GM23338 (cell line): ENCODE measurements around the gene PCDHB12. TPM values are rescaled to one million over a fixed set of nuclear protein-coding genes. Genes with fewer than 3 reads are reported as not detected.
"Not testable (repeated sequence)": the region's sequence is repeated elsewhere in the genome, so short reads cannot be mapped to it uniquely, and the experiment has no call there.

Source experiments
- ATAC-seq: fragments of 200-7000 bp; cut with Tn5 transposase; 3 replicates; pipeline ENCODE4 v1.9.1; 2020
- DNase-seq: peaks from one replicate; pipeline ENCODE4 v3.0.0-alpha.2; 2015; ENCODE audit warnings: low spot score
- H2AFZ ChIP-seq: fragments of 200-600 bp; sonication (generic); 2 replicates; pipeline ENCODE4 v1.8.0; 2016; ENCODE audit warnings: antibody characterized with exemption, mild to moderate bottlenecking, moderate library complexity
- H3F3A ChIP-seq: fragments of 200-600 bp; sonication (generic); replicated peaks from 2 replicates; pipeline ENCODE4 v1.8.0; 2017; ENCODE audit warnings: antibody characterized with exemption, mixed run types, low read depth
- H3K27ac ChIP-seq: fragments of 200-600 bp; sonication (generic); 2 replicates; pipeline ENCODE4 v1.6.1; 2016; ENCODE audit warnings: low read depth
- H3K27me3 ChIP-seq: fragments of 200-600 bp; sonication (generic); 2 replicates; pipeline ENCODE4 v1.8.0; 2016; ENCODE audit warnings: mild to moderate bottlenecking, mixed run types, moderate library complexity; ENCODE audit not compliant: insufficient read depth
- H3K36me3 ChIP-seq: fragments of 200-600 bp; sonication (generic); 2 replicates; pipeline ENCODE4 v1.8.0; 2016; ENCODE audit warnings: mild to moderate bottlenecking; ENCODE audit not compliant: insufficient read depth
- H3K4me1 ChIP-seq: fragments of 200-600 bp; sonication (generic); 2 replicates; pipeline ENCODE4 v1.8.0; 2016; ENCODE audit warnings: mild to moderate bottlenecking, moderate library complexity; ENCODE audit not compliant: insufficient read depth
- H3K4me2 ChIP-seq: fragments of 200-600 bp; sonication (generic); 2 replicates; pipeline ENCODE4 v1.7.1; 2017; ENCODE audit warnings: mixed run types
- H3K4me3 ChIP-seq: fragments of 200-600 bp; sonication (generic); 2 replicates; pipeline ENCODE4 v1.6.1; 2016; ENCODE audit warnings: mixed run types
- H3K79me2 ChIP-seq: fragments of 200-600 bp; sonication (generic); replicated peaks from 2 replicates; pipeline ENCODE4 v1.8.0; 2017; ENCODE audit warnings: mild to moderate bottlenecking; ENCODE audit not compliant: insufficient read depth
- H3K9me2 ChIP-seq: fragments of 200-600 bp; sonication (generic); 2 replicates; pipeline ENCODE4 v1.8.0; 2017; ENCODE audit not compliant: insufficient read depth
- H4K20me1 ChIP-seq: fragments of 200-600 bp; sonication (generic); replicated peaks from 2 replicates; pipeline ENCODE4 v1.8.0; 2017; ENCODE audit warnings: mild to moderate bottlenecking; ENCODE audit not compliant: insufficient read depth
- H3K27ac Mint-ChIP-seq: 2 replicates; pipeline ENCODE4 v1.8.0; 2020; ENCODE audit warnings: inconsistent platforms, mild to moderate bottlenecking, moderate library complexity, mixed read lengths
- H3K27me3 Mint-ChIP-seq: 3 replicates; pipeline ENCODE4 v1.8.0; 2022; ENCODE audit warnings: low read depth, mild to moderate bottlenecking, moderate library complexity, mixed read lengths, inconsistent platforms; ENCODE audit not compliant: insufficient read depth, poor library complexity
- H3K36me3 Mint-ChIP-seq: 3 replicates; pipeline ENCODE4 v1.8.0; 2021; ENCODE audit warnings: low read depth, mild to moderate bottlenecking, inconsistent platforms, moderate library complexity, mixed read lengths
- H3K4me1 Mint-ChIP-seq: 3 replicates; pipeline ENCODE4 v1.8.0; 2020; ENCODE audit warnings: mild to moderate bottlenecking, inconsistent platforms, mixed read lengths
- H3K4me3 Mint-ChIP-seq: 3 replicates; pipeline ENCODE4 v1.8.0; 2021; ENCODE audit warnings: moderate library complexity, mild to moderate bottlenecking, inconsistent platforms, mixed read lengths
- H3K9me3 Mint-ChIP-seq: 3 replicates; pipeline ENCODE4 v1.8.0; 2020; ENCODE audit warnings: moderate library complexity, mild to moderate bottlenecking, inconsistent platforms, mixed read lengths
- CTCF ChIP-seq, 2 experiments: fragments of 200-600 bp in 1 of 2; sonication (generic) in 1 of 2; conservative IDR thresholded peaks; 2 replicates each; pipeline versions ENCODE4 v1.5.1 to v1.6.1; 2016 to 2017; ENCODE audit warnings: antibody characterized with exemption in 2 of 2, low read depth in 2 of 2, mild to moderate bottlenecking in 2 of 2, moderate library complexity in 1 of 2
- EZH2phosphoT487 ChIP-seq: fragments of 200-600 bp; sonication (generic); IDR thresholded peaks from one replicate; pipeline ENCODE4 v1.8.1; 2018; ENCODE audit warnings: antibody characterized with exemption; ENCODE audit not compliant: unreplicated experiment
- polyA plus RNA-seq: library from polyadenylated mRNA; unstranded; fragments of >200 nt; fragmentation: Nextera tagmentation; extraction: Ambion mirVana; gene quantifications from 2 replicates; pipeline ENCODE4 v1.2.1, GENCODE V29; 2016
- total RNA-seq: library from RNA; depleted of rRNA; stranded (reverse); fragments of >200 nt; shearing (Covaris generic); gene quantifications from 2 replicates; pipeline ENCODE4 v1.2.3, GENCODE V29; 2014

Gene PCDHB12
- total and polyA plus RNA-seq, 2 experiments from 2014 or later = 1.3 to 4.3 TPM

- H3K27me3 Mint-ChIP-seq = no peaks in the 10 kb centered on the region
- H3K27ac Mint-ChIP-seq = no peak within 1 kb of the TSS
- peak; percentile 86 for DNase-seq
- H3K4me3 Mint-ChIP-seq = peak within 1 kb of the TSS; percentile 36
- Histone ChIP-seq H3K4me3 (no peak within 1 kb of the TSS), H3F3A (no peaks in the 10 kb centered on the region), H3K27ac (no peak within 1 kb of the TSS), H3K9me2 (no peaks in the 10 kb centered on the region), H3K36me3 (no peaks in the 10 kb centered on the region), H4K20me1 (no peaks in the 10 kb centered on the region), H3K4me2 (no peak within 1 kb of the TSS), H3K27me3 (no peaks in the 10 kb centered on the region), H2AFZ (0 out of 2 replicates have a peak within 1 kb of the TSS, but pooled peaks have one; percentile 40), H3K79me2 (no peaks in the 10 kb centered on the region), H3K4me1 (no peaks in the 10 kb centered on the region)
- H3K9me3 Mint-ChIP-seq = peaks cover 34% of the 10 kb centered on the region
- peak; percentile 77 for ATAC-seq
- H3K4me1 Mint-ChIP-seq = peaks cover 12% of the 10 kb centered on the region
- H3K36me3 Mint-ChIP-seq = peaks cover 25% of the 10 kb centered on the region
- no peak for TF ChIP-seq EZH2phosphoT487
- peak; percentile 85 to 99 for TF ChIP-seq CTCF (conservative IDR thresholded peaks at IDR 0.05; ENCODE audit: low read depth in 2 of 2)
These were observed 21.5 kb upstream of the PCDHB12 start, which contains the start of gene PCDHB9 for GRCh38 chr5:141186897-141187512. Gene PCDHB9 (plus strand): TSS chr5:141187161. CDS start chr5:141187319, 158 bp downstream.

GRCh38 chr5:141188682-141189081, 19.8 kb upstream of the PCDHB12 start:
- not testable (repeated sequence) for H3K4me3 ChIP-seq, H3K9me2 ChIP-seq, H3F3A ChIP-seq, ATAC-seq, H3K27me3 Mint-ChIP-seq, H3K27ac ChIP-seq, H3K4me2 ChIP-seq, H3K27ac Mint-ChIP-seq, H4K20me1 ChIP-seq, DNase-seq, H3K79me2 ChIP-seq, H2AFZ ChIP-seq, H3K27me3 ChIP-seq, H3K4me1 Mint-ChIP-seq, H3K36me3 ChIP-seq, H3K4me1 ChIP-seq, H3K4me3 Mint-ChIP-seq
- H3K9me3 Mint-ChIP-seq = peaks cover 30% of the 10 kb centered on the region
- peaks cover 20% of the 10 kb centered on the region for H3K36me3 Mint-ChIP-seq

- not testable (repeated sequence) for H3K4me3 ChIP-seq, H3K4me2 ChIP-seq, H3K4me3 Mint-ChIP-seq, H3K79me2 ChIP-seq, H3K36me3 ChIP-seq, ATAC-seq, H4K20me1 ChIP-seq, H3K27ac Mint-ChIP-seq, H3K27me3 Mint-ChIP-seq, H3K9me2 ChIP-seq, H3F3A ChIP-seq, H3K27ac ChIP-seq, H2AFZ ChIP-seq, H3K4me1 Mint-ChIP-seq, DNase-seq, H3K27me3 ChIP-seq, H3K4me1 ChIP-seq
- Mint-ChIP-seq H3K36me3 (peaks cover 20% of the 10 kb centered on the region), H3K9me3 (peaks cover 30% of the 10 kb centered on the region)
These were observed 19.4 kb upstream of the PCDHB12 start for GRCh38 chr5:141189131-141189530.
